GM18858 (cell line): ENCODE measurements around the gene FAM78A.
"Not testable (repeated sequence)": the region's sequence is repeated elsewhere in the genome, so short reads cannot be mapped to it uniquely, and the experiment has no call there.

Experiments used
- ATAC-seq: cut with Tn5 transposase; IDR thresholded peaks from one replicate; pipeline ENCODE4 v1.9.1; 2021; ENCODE audit not compliant: unreplicated experiment

The FAM78A gene

GRCh38 chr9:131270171-131271015, 5.9 kb downstream of the FAM78A start:
- ATAC-seq = no peak

GRCh38 chr9:131266266-131267229, 9.8 kb downstream of the FAM78A start:
- ATAC-seq = no peak

GRCh38 chr9:131264231-131264630, 12.1 kb downstream of the FAM78A start:
- ATAC-seq = no peak

- ATAC-seq = no peak
These were observed 12.6 kb downstream of the FAM78A start for GRCh38 chr9:131263701-131264100.

GRCh38 chr9:131263033-131263343, 13.3 kb downstream of the FAM78A start:
- ATAC-seq = not testable (repeated sequence)

- no peak for ATAC-seq
These were observed 13.8 kb downstream of the FAM78A start for GRCh38 chr9:131262327-131263032.

GRCh38 chr9:131260751-131261452, 15.4 kb downstream of the FAM78A start:
- no peak for ATAC-seq

GRCh38 chr9:131259916-131260597, 16.3 kb downstream of the FAM78A start:
- no peak for ATAC-seq

- ATAC-seq = no peak
These were observed 16.8 kb downstream of the FAM78A start for GRCh38 chr9:131259432-131259898.

- ATAC-seq = no peak
These were observed 17.4 kb downstream of the FAM78A start for GRCh38 chr9:131258698-131259431.

- no peak for ATAC-seq
These were observed 18.1 kb downstream of the FAM78A start for GRCh38 chr9:131258186-131258585.

GRCh38 chr9:131257266-131258025, 18.9 kb downstream of the FAM78A start:
- no peak for ATAC-seq

- no peak for ATAC-seq
These were observed 20.6 kb downstream of the FAM78A start for GRCh38 chr9:131255676-131256197.

- no peak for ATAC-seq
These were observed 21.7 kb downstream of the FAM78A start for GRCh38 chr9:131254626-131255025.

- no peak for ATAC-seq
These were observed 22.3 kb downstream of the FAM78A start for GRCh38 chr9:131253891-131254491.

GRCh38 chr9:131252120-131252519, 24.2 kb downstream of the FAM78A start:
- no peak for ATAC-seq

GRCh38 chr9:131246618-131247017, 29.7 kb downstream of the FAM78A start:
- ATAC-seq = no peak

- ATAC-seq = not testable (repeated sequence)
These were observed 32.0 kb downstream of the FAM78A start for GRCh38 chr9:131244331-131244730.
